GM21528 (cell line): ENCODE results near the gene TMEM229A.
"Not testable (repeated sequence)": the region's sequence is repeated elsewhere in the genome, so short reads cannot be mapped to it uniquely, and the experiment has no call there.

Experiments used
- ATAC-seq: cut with Tn5 transposase; IDR thresholded peaks from one replicate; pipeline ENCODE4 v1.9.1; 2021; ENCODE audit warnings: mild to moderate bottlenecking, moderate library complexity; ENCODE audit not compliant: unreplicated experiment, low FRiP score

TMEM229A gene

DNA sequence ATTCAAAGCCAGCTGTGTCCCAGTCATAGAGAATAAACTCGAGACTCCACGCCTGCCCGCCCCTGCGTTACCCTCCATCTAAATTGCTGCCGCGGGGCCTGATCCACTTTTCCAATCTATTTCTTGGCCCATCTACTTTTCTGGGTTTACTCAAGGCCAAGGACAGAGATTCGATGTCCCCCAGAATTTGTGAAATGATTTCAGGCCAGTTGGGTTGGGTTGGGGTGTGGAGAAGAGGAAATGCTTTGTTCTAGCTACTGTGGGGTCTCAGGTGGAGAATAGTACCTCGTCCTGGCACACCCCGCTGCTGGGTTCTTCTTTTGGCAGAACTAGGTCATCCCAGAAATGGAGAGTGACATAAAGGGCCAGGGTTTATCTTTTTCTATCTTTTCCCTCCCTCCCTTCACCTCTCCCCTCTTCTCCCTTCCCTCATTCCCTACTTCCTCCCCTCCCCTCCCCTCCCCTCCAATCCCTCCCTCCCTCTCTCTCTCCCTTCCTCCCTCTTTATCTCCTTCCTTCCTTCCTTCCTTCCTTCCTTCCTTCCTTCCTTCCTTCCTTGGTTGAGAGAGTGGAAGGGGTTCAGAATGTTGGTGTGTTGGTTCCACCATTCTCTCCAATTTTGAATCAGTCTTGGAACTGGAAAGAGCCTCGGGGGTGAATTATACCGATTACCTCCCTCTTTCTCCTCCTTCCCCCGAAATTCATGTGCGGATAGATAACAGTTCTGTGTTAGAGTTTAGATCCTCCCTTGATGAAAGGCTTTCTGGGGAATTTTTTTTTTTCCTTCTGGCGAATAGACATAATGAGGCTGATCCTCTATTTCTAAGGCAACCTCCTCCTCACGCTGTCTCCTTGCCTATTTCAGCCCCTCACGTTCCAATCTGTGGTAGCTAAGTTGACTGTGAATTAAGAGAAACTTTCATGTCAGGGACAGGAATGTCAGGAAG lies 1.2 kb upstream of the TMEM229A start:
- no peak for ATAC-seq

DNA sequence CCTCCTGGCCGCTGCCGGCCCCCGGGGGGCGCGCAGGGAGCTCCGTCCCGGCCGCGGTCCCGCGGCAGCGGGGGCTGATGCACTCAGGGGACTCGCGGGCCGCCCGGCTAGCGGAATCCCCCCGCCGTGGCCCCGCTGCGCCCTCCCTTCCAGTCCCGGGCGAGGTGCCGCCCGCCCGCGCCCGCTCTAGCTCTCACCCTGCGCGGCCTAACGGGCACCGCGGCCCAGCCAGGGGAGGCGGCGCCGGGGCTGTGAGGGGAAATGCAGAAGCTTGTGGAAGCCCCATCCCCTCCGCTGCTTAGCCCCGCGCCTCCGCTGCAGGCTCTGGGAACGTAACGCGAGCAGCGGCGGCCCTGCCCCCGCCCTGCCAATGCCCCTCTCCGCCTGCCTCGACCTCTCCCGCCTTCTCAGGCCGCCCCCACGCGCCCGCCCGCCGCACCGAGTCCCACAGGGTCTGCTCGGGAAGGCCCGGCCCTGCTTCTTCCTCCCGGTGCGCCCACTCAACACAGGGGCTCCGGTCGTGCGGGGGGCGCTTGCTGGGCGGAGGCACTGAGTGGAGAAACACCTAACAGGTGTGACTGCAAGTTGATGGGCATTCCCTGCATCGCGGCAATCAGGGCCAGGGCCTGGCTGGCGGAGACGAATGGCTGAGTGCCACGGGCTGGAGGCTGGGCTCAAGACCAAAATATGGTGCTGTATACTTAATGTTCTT lies 384 bp upstream of the TMEM229A start:
- ATAC-seq, result no peak

DNA sequence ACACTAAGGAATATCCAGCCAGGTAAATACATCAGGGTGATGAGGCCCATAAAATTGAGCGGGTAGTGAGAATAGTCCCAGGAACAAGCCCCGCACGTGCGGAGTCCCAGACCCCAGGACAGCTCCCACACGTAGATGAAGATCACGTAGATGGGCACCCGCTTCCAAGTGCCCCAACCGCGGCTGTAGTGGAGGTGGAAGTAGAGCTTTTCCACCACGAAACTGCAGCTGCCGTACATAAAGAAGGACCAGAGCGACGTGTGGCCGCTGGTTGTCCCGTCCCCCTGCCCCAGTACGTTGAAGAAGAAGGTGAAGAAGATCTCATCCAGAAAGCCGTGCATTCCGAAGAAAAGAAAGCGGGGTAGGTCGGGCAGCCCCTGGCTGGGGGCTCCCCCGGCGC lies 948 bp downstream of the TMEM229A start:
- ATAC-seq, result no peak

DNA sequence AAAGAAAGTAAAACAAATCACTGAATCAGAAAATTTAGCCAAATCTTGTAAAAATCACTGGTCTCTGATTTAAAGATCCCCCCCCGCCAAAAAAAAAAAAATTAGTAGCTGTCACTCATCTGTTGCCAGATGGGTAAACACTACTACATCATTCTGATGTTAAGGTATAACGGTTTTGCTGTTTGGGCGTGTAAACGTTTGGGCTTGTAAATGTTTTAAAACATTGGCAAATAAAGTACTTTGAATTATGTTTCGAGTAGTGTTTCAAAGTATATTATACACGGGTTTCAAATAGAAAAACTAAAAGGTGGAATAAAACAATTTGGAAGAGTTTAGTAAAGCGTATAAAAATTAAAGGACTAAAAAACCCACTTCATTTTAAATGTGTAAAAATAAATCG lies 1.5 kb downstream of the TMEM229A start:
- ATAC-seq, result no peak

DNA sequence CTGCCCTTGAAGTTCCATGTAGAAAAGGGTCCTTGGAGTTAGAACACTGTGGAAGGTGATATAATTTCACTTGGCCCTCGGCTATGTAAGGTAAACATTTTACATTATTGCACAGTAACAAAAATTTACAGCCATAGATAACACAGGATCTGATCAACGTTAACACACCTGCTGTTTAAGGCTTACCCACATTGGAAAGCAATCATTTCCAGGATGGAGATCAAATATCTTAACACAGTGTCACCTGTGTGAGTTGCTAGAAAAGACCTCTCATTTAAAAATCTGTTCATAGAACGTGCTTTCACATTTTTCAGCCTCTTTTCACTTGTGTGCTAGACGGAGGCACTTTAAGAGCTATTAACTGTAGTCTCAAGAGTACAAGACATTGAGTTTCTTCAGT lies 1.9 kb downstream of the TMEM229A start:
- ATAC-seq, result no peak

DNA sequence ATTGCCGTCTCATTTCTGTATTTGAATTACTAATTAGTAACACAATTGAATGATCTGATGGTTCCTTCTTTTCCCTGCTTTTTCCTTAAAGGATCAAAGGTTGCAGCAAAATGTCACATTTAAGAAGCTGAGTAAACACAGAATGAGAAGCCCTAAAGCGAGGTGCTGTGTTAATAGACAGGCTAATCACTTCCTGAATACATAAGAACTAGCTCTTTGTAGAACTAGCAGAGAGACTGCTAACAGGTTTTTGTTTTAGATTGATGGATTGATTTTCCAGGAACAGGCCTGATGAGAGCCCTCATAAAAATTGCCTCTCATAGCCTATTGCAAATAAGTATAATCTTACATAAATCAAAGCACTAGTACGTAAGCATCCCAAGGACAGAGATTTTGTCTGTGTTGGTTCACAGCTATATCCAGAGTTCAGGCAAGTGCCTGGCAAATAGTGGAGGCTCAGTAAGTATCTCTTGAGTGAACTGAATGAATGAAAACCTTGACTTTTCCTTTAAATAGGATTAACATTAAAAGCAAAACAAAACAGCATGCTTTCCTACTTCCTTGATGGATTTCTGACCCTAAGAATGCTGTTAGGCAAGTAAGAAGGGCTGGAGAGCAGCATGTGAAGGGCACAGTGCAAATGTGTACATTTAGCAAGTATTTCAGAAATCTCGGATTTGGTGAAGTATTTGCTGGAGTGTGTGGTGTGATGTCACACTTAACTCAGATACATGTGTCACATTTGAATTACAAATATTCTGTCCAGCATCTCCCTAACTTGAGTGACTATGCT lies 3.3 kb downstream of the TMEM229A start:
- ATAC-seq, result no peak

DNA sequence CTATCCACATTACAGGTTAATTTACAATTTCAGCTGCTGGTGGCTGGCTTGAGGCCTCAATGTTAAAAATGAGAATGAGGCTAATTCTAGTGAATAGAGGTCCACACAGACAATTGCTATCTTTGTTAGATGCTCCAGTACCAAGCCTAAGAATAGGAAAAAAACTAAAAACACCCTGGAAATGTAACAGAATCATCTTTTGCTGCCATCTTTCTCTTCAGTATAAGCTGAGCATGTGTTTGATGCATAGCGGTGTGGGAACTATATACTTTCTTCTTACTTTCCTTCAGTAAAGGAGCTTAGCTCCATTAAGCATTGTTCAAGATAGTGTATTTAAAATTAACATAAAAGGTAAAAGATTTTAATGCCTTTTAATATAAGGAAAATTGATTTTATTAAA lies 5.6 kb downstream of the TMEM229A start:
- no peak for ATAC-seq

DNA sequence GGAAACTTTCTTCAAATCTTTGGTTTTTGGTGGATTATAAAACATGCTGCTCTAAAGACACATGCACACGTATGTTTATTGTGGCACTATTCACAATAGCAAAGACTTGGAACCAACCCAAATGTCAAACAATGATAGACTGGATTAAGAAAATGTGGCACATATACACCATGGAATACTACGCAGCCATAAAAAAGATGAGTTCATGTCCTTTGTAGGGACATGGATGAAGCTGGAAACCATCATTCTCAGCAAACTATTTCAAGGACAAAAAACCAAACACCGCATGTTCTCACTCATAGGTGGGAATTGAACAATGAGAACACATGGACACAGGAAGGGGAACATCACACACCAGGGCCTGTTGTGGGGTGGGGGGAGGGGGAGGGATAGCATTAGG lies 8.5 kb downstream of the TMEM229A start:
- not testable (repeated sequence) for ATAC-seq

DNA sequence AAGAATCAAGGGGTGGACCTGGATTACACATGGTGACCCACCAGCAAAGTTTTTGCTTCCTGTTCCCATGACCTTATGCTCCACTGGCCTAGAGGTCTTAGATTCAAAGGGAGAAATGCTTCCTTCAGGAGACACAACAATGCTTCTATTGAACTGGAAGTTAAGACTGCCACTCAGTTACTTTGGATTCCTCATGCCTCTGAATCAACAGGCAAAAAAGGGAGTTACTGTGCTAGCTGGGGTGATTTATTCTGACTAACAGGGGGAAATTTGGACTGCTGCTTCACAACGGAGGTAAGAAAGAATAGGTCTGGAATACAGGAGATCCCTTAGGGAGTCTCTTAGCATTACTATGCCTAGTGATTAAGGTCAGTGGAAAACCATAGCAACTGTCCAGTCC lies 10.3 kb downstream of the TMEM229A start:
- no peak for ATAC-seq

DNA sequence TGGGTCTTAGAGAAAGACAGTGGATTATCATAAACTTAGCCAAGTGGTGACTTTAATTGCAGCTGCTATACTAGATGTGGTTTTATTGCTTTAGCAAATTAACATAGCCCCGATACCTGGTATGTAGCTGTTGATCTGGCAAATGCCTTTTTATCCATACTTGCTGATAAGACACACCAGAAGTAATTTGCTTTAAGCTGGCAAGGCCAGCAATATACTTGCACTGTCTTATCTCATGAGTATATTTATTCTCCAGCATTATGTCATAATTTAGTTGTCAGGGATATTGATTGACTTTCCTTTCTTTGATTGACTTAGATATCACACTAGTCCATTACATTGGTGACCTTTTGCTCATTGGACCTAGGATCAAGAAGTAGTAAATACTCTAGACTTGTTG lies 12.8 kb downstream of the TMEM229A start:
- ATAC-seq, result no peak

DNA sequence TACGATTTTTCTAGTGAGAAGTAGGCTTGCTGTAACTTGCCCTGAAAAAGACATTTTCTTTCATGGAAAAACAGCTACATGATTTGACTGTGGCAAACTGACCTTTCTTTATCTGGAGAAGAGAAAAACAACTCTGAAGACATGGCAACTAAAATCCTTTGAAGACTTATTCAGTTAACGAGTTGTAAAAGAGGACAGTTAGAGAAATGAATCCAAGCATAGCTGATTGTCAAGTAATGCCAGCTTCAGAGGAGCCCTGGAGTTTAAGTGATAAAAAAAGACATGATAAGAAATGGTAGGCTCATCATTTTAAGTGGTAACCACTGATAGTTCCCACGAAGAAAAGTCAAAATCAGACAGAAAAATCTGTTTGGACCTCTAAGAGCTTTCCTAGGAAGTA lies 19.6 kb downstream of the TMEM229A start:
- no peak for ATAC-seq

DNA sequence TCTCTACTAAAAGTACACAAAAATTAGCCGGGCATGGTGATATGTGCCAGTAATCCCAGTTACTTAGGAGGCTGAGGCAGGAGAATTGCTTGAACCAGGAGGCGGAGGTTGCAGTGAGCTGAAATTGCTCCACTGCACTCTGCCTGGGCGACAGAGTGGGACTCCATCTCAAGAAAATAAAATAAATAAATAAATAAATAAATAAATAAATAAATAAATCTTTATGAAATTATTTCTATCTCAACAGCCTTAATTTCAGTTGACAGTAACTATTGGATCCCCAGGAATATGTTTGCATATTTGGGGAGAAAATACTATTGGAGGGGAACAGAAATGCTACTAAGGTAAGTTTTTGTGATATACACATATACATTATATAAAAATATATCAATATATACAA lies 20.0 kb downstream of the TMEM229A start:
- no peak for ATAC-seq

DNA sequence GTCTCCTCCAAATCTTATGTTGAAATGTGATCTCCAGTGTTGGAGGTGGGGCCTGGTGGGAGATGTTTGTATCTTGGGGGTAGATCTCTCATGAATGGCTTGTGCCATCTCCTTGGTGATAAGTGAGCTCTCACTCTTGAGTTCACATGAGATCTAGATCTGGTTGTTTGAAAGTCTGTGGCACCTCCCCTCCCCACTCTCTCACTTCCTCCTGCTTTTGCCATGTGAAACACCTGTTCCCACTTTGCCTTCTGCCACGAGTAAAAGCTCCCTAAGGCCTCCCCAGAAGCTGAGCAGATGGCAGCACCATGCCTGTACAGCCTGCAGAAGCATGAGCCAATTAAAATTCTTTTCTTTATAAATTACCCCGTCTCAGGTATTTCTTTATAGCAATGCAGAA lies 23.5 kb downstream of the TMEM229A start:
- ATAC-seq, result no peak

DNA sequence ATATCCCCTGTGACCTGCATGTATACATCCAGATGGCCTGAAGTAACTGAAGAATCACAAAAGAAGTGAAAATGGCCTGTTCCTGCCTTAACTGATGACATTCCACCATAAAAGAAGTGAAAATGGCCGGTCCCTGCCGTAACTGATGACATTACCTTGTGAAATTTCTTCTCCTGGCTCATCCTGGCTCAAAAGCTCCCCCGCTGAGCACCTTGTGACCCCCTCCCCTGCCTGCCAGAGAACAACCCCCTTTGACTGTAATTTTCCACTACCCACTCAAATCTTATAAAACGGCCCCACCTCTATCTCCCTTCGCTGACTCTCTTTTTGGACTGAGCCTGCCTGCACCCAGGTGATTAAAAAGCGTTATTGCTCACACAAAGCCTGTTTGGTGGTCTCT lies 24.6 kb downstream of the TMEM229A start:
- ATAC-seq, result not testable (repeated sequence)

DNA sequence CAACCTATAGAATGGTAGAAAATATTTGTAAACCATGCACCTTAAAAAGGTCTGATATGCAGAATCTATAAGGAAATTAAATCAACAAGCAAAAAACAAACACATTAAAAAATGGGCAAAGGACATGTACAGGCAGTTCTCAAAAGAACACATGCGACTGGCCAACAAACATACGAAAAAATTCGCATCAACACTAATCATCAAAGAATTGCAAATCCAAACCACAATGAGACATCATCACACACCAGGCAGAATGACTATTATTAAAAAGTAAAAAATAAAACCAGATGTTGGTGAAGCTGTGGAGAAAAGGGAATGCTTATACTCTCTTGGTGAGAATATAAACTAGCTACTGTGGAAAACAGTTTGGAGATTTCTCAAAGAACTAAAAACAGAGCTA lies 33.2 kb downstream of the TMEM229A start:
- ATAC-seq, result no peak

DNA sequence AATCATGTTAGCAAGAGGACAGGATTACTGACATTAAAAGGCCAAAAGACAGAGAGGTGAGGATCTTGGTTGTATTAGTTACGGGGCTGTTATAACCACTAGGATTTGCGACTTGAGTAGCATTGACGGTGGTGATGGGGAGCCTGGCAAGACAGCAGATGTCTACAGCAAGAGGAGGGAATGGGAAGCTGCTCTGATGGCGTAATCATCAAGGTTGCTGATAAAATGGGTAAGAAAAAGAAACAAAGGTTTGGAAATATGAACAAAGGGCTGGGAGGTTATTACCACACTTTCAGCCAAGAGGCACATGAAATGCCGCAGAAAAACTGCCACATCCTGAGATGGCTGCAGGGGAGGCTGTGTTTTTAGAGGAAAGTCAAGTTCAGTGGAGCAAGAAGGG lies 33.9 kb downstream of the TMEM229A start:
- ATAC-seq, result no peak

DNA sequence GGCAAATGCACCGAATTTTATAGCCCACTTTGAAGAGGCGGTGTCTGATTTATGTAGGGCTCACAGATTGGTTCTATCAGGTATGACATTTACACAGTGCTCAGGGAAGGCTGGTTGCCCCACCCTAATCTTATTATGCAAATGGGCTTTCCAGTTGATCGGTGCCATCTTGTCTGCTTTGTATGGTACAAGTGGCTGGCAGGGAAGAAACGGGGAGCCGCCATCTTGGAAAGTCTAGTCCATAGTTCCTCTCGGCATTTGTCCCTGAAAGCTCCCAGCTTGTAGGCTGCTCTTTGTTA lies 36.6 kb downstream of the TMEM229A start:
- no peak for ATAC-seq

DNA sequence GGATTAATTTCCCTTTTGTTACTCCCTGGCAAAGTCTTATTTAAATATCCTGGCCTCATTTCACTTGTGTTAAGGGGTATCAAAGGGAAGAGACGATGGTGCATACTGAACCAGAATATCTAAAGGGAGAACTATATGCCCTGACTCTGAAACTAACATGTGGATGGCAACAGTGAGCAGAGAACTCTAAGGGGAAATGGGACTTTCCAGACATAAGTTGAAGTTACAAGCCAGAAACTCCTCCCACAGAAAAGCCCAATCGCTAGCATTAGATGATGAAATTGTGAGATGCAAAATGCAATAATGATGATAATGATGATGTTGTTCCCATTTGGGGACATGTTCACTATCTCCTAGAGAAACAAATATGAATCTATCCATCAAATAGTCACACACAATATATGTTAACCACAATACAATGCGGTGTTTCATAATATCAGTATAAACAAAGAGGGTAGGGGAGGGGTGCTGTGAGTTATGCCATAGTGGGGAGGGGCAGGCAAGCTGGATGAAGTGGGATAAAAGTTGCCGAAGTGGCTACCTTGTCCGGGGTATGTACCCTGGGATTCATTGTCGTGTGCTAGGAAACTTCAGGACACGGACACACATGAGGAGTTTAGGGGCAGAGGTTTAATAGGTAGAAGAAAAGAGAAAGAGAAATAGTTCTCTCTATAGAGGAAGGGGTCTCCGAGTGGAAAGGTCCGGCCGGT lies 37.1 kb downstream of the TMEM229A start:
- ATAC-seq, result no peak

DNA sequence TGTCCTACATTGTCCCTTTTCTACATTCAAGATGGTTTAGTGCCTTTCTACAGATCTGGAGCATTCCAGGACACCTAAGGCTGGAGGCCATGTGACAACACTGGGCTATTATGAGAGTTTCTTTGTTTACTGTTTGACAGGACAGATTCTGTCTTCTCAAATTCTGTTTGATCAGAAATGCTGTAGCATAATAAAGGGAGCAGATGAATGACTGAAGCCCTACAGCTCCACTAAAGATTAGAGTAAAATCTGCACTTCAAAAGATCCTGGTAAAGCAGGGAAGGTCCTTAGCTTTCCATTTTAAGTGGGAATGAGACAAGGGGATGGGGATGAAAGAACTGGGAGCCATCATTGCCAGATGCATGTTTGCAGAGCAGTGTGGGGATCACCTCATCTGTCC lies 38.4 kb downstream of the TMEM229A start:
- ATAC-seq, result no peak

DNA sequence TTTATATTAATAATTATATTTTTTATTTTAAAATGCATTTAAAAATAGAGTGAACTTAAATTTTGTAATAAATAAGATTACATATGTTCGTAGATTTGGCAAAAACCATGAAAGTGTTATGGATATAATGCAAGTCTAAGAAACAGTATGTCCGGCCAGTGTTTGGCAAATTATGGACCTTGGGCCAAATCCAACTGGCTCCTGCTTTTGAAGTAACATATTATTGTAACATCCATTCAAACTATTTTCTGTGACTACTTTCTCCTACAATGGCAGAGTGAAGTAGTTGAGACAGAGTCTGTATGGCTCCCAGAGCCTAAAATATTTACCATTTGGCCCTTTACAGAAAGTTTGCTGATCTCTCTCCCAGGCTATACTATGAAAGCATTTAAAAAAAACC lies 38.9 kb downstream of the TMEM229A start:
- ATAC-seq, result no peak
